H9 (cell line): ENCODE measurements around the gene WFIKKN1. TPM values are rescaled to one million over a fixed set of nuclear protein-coding genes. Genes with fewer than 3 reads are reported as not detected.
A peak's percentile ranks its signal among the peaks of the same experiment; 100 is the strongest.

Experiments
- DNase-seq: peaks from one replicate; pipeline ENCODE4 v3.0.0-alpha.2; 2017
- H2AFZ ChIP-seq: one replicate; pipeline ENCODE4 v1.6.1; 2013; ENCODE audit warnings: mild to moderate bottlenecking, low read length, control low read depth, moderate library complexity
- H2AK5ac ChIP-seq: 2 replicates; pipeline ENCODE4 v1.6.1; 2013; ENCODE audit warnings: low read length, control low read depth, mixed read lengths; ENCODE audit not compliant: insufficient read length
- H2BK120ac ChIP-seq: one replicate; pipeline ENCODE4 v1.6.1; 2013; ENCODE audit warnings: low read depth, mild to moderate bottlenecking, low read length, control low read depth, inconsistent platforms; ENCODE audit not compliant: poor library complexity, severe bottlenecking
- H2BK12ac ChIP-seq: 2 replicates; pipeline ENCODE4 v1.6.1; 2013; ENCODE audit warnings: low read length, control low read depth, mixed read lengths, low read depth; ENCODE audit not compliant: insufficient read length
- H2BK15ac ChIP-seq: 2 replicates; pipeline ENCODE4 v1.6.1; 2013; ENCODE audit warnings: low read depth, low read length, control low read depth
- H2BK20ac ChIP-seq: one replicate; pipeline ENCODE4 v1.6.1; 2013; ENCODE audit warnings: low read depth, mild to moderate bottlenecking, low read length, control low read depth, inconsistent platforms; ENCODE audit not compliant: poor library complexity, severe bottlenecking
- H2BK5ac ChIP-seq: 2 replicates; pipeline ENCODE4 v1.6.1; 2013; ENCODE audit warnings: low read length, control low read depth, mixed read lengths; ENCODE audit not compliant: insufficient read length
- H3K14ac ChIP-seq: 2 replicates; pipeline ENCODE4 v1.6.1; 2013; ENCODE audit warnings: low read length, control low read depth; ENCODE audit not compliant: insufficient read depth
- H3K18ac ChIP-seq: 2 replicates; pipeline ENCODE4 v1.6.1; 2013; ENCODE audit warnings: low read depth, mild to moderate bottlenecking, mixed read lengths, low read length, control low read depth; ENCODE audit not compliant: insufficient read length
- H3K23ac ChIP-seq: 2 replicates; pipeline ENCODE4 v1.6.1; 2013; ENCODE audit warnings: low read length, control low read depth, mixed read lengths, low read depth; ENCODE audit not compliant: insufficient read length
- H3K23me2 ChIP-seq: 2 replicates; pipeline ENCODE4 v1.6.1; 2013; ENCODE audit warnings: low read depth, mild to moderate bottlenecking, mixed read lengths, low read length, control low read depth; ENCODE audit not compliant: insufficient read length, poor library complexity, severe bottlenecking
- H3K27ac ChIP-seq: 2 replicates; pipeline ENCODE4 v1.5.1; 2013; ENCODE audit warnings: low read length, control low read depth, mixed read lengths, low read depth; ENCODE audit not compliant: insufficient read length
- H3K27me3 ChIP-seq: 2 replicates; pipeline ENCODE4 v1.6.1; 2013; ENCODE audit warnings: low read length, control low read depth, inconsistent platforms; ENCODE audit not compliant: insufficient read depth
- H3K4ac ChIP-seq: 2 replicates; pipeline ENCODE4 v1.6.1; 2013; ENCODE audit warnings: low read depth, mild to moderate bottlenecking, control low read depth, inconsistent platforms, low read length, moderate library complexity
- H3K4me1 ChIP-seq: 2 replicates; pipeline ENCODE4 v1.6.1; 2013; ENCODE audit warnings: low read length, control low read depth, inconsistent platforms; ENCODE audit not compliant: insufficient read depth
- H3K4me2 ChIP-seq: 2 replicates; pipeline ENCODE4 v1.6.1; 2013; ENCODE audit warnings: low read length, control low read depth, mixed read lengths; ENCODE audit not compliant: insufficient read length, insufficient read depth
- H3K56ac ChIP-seq: 2 replicates; pipeline ENCODE4 v1.6.1; 2013; ENCODE audit warnings: low read depth, mild to moderate bottlenecking, mixed read lengths, low read length, control low read depth; ENCODE audit not compliant: insufficient read length
- H3K79me1 ChIP-seq: 2 replicates; pipeline ENCODE4 v1.6.1; 2013; ENCODE audit warnings: low read depth, mild to moderate bottlenecking, moderate library complexity, low read length, control low read depth, inconsistent platforms; ENCODE audit not compliant: insufficient read depth, poor library complexity, severe bottlenecking
- H3K79me2 ChIP-seq: 2 replicates; pipeline ENCODE4 v1.6.1; 2013; ENCODE audit warnings: low read length, control low read depth, inconsistent platforms; ENCODE audit not compliant: insufficient read depth
- H3K9ac ChIP-seq: 2 replicates; pipeline ENCODE4 v1.6.1; 2013; ENCODE audit warnings: low read length, control low read depth, mixed read lengths; ENCODE audit not compliant: insufficient read length; ENCODE audit errors: extremely low read depth
- H3K9me3 ChIP-seq: one replicate; pipeline ENCODE4 v1.6.1; 2013; ENCODE audit warnings: low read depth, low read length, inconsistent platforms; ENCODE audit not compliant: control insufficient read depth
- H3T11ph ChIP-seq: one replicate; pipeline ENCODE4 v1.6.1; 2013; ENCODE audit warnings: mild to moderate bottlenecking, low read length, control low read depth, inconsistent platforms
- H4K20me1 ChIP-seq: one replicate; pipeline ENCODE4 v1.6.1; 2013; ENCODE audit not compliant: control insufficient read depth, insufficient read length, insufficient read depth
- H4K5ac ChIP-seq: 2 replicates; pipeline ENCODE4 v1.6.1; 2013; ENCODE audit warnings: low read depth, mild to moderate bottlenecking, mixed read lengths, low read length, control low read depth; ENCODE audit not compliant: insufficient read length
- H4K8ac ChIP-seq: replicated peaks from 2 replicates; pipeline ENCODE4 v1.6.1; 2013; ENCODE audit warnings: low read length, control low read depth, mixed read lengths, low read depth; ENCODE audit not compliant: insufficient read length
- H4K91ac ChIP-seq: 2 replicates; pipeline ENCODE4 v1.6.1; 2013; ENCODE audit warnings: low read depth, mild to moderate bottlenecking, moderate library complexity, mixed read lengths, low read length, control low read depth; ENCODE audit not compliant: insufficient read length
- H3K27ac Mint-ChIP-seq, 3 experiments: 2 replicates in 2 of 3; 3 replicates in 1 of 3; pipeline ENCODE4 v1.8.0; 2020 to 2021; ENCODE audit warnings: mixed read lengths in 3 of 3, mild to moderate bottlenecking in 1 of 3, moderate library complexity in 1 of 3
- H3K27me3 Mint-ChIP-seq: 2 replicates; pipeline ENCODE4 v1.8.0; 2021; ENCODE audit warnings: low read depth, mild to moderate bottlenecking, moderate library complexity, mixed read lengths
- H3K36me3 Mint-ChIP-seq, 3 experiments: 2 replicates in 2 of 3; 3 replicates in 1 of 3; pipeline ENCODE4 v1.8.0; 2020 to 2021; ENCODE audit warnings: low read depth in 3 of 3, mixed read lengths in 3 of 3; ENCODE audit not compliant: insufficient read depth in 1 of 3
- H3K4me1 Mint-ChIP-seq, 2 experiments: 2 replicates each; pipeline ENCODE4 v1.8.0; 2020; ENCODE audit warnings: mixed read lengths in 2 of 2
- H3K4me3 Mint-ChIP-seq, 2 experiments: 2 replicates in 1 of 2; 3 replicates in 1 of 2; pipeline ENCODE4 v1.8.0; 2020 to 2021; ENCODE audit warnings: mild to moderate bottlenecking in 2 of 2, mixed read lengths in 2 of 2, moderate library complexity in 1 of 2
- H3K9me3 Mint-ChIP-seq, 2 experiments: 2 replicates in 1 of 2; 3 replicates in 1 of 2; pipeline ENCODE4 v1.8.0; 2020; ENCODE audit warnings: mild to moderate bottlenecking in 2 of 2, mixed read lengths in 2 of 2, moderate library complexity in 1 of 2
- WGBS: extraction: QIAGEN DNeasy Blood & Tissue Kit; methylation state at CpG from one replicate; pipeline ENCODE4 v1.1.7; 2013; ENCODE audit warnings: missing lambda C conversion rate, low lambda C conversion rate, mixed read lengths; ENCODE audit not compliant: insufficient read length; ENCODE audit errors: extremely low coverage; 5-methylcytosine and 5-hydroxymethylcytosine counted together
- total RNA-seq: library from RNA; stranded (reverse); gene quantifications from 2 replicates; pipeline ENCODE4 v1.2.1, GENCODE V29; 2021
- TF ChIP-seq, protein P1 (sequence below): fragments of 200-600 bp; sonication (generic); conservative IDR thresholded peaks from 3 replicates; pipeline ENCODE4 v1.8.0; 2021; ENCODE audit warnings: antibody characterized with exemption, mild to moderate bottlenecking

WFIKKN1 gene
- total RNA-seq, 1 experiment from 2014 or later = 8.3 TPM

DNA sequence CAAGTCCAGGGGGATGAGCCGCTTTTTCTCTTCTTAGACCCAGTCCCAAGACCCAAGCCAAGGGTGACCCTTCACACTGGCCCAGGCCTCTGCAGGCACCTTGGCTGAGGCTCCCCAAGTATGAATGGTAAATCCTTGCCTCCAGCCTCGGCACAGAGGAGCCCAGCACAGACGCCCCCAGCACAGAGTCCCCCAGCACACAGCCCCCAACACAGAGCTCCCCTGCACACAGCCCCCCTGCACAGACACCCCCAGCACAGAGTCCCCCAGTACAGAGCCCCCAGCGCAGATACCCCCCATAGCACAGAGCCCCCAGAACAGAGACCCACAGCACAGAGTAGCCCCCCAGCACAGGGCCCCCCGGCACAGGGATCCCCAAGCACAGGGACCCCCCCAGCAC lies 9.8 kb downstream of the WFIKKN1 start:
- H4K20me1 ChIP-seq = no peaks in the 10 kb centered on the region

More for the DNA sequence above, 9.8 kb downstream of the WFIKKN1 start:
- Histone ChIP-seq H2BK20ac (no peak overlapping the region), H4K8ac (no peak overlapping the region), H2BK12ac (no peak overlapping the region), H3K23ac (no peak overlapping the region), H3K79me1 (no peaks in the 10 kb centered on the region), H3K4me1 (no peaks in the 10 kb centered on the region; the same call in 1 of the 2 replicates), H2BK120ac (no peak overlapping the region), H3K4me2 (no peak overlapping the region), H3K4ac (no peak overlapping the region), H3K14ac (no peak overlapping the region), H2AFZ (no peak overlapping the region), H3K56ac (no peak overlapping the region), H3K18ac (no peak overlapping the region), H3K9ac (no peak overlapping the region), H2BK15ac (no peak overlapping the region), H3K9me3 (no peaks in the 10 kb centered on the region), H3K23me2 (peaks cover 10% of the 10 kb centered on the region), H2BK5ac (no peak overlapping the region), H3T11ph (no peak overlapping the region), H3K27me3 (no peaks in the 10 kb centered on the region), H4K91ac (no peak overlapping the region), H2AK5ac (no peak overlapping the region), H3K27ac (no peak overlapping the region), H3K79me2 (no peaks in the 10 kb centered on the region), H4K5ac (no peak overlapping the region)
- Mint-ChIP-seq H3K27ac (peak overlapping the region in 1 of 3 experiments; percentile 86; a peak in 1 of 7 replicates), H3K9me3 (peaks cover 3% of the 10 kb centered on the region in 2 experiments; a peak in 2 of 5 replicates), H3K36me3 (peaks cover 3 to 15% (median 4%) of the 10 kb centered on the region in 3 experiments; a peak in 5 of 7 replicates), H3K4me1 (peaks cover 14 to 28% of the 10 kb centered on the region in 2 experiments), H3K27me3 (peaks cover 2% of the 10 kb centered on the region; the same call in 1 of the 2 replicates), H3K4me3 (peak overlapping the region; percentile 17 to 74; a peak in 3 of 5 replicates)
- no CpG with 5 or more reads among the region's 5 CpGs for WGBS
- TF ChIP-seq, protein P1, sequence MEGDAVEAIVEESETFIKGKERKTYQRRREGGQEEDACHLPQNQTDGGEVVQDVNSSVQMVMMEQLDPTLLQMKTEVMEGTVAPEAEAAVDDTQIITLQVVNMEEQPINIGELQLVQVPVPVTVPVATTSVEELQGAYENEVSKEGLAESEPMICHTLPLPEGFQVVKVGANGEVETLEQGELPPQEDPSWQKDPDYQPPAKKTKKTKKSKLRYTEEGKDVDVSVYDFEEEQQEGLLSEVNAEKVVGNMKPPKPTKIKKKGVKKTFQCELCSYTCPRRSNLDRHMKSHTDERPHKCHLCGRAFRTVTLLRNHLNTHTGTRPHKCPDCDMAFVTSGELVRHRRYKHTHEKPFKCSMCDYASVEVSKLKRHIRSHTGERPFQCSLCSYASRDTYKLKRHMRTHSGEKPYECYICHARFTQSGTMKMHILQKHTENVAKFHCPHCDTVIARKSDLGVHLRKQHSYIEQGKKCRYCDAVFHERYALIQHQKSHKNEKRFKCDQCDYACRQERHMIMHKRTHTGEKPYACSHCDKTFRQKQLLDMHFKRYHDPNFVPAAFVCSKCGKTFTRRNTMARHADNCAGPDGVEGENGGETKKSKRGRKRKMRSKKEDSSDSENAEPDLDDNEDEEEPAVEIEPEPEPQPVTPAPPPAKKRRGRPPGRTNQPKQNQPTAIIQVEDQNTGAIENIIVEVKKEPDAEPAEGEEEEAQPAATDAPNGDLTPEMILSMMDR = no peak
- DNase-seq = no peak
